C4-2B (cell line): ENCODE measurements around the gene IGFL3.

ENCODE experiments used
- ZFX ChIP-seq: fragments of 450-650 bp; IDR thresholded peaks from 2 replicates; pipeline ENCODE4 v1.6.1; 2017
- TF ChIP-seq, protein P1 (sequence below): fragments of 450-650 bp; conservative IDR thresholded peaks from 2 replicates; pipeline ENCODE4 v1.5.1; 2017; ENCODE audit warnings: mild to moderate bottlenecking

DNA sequence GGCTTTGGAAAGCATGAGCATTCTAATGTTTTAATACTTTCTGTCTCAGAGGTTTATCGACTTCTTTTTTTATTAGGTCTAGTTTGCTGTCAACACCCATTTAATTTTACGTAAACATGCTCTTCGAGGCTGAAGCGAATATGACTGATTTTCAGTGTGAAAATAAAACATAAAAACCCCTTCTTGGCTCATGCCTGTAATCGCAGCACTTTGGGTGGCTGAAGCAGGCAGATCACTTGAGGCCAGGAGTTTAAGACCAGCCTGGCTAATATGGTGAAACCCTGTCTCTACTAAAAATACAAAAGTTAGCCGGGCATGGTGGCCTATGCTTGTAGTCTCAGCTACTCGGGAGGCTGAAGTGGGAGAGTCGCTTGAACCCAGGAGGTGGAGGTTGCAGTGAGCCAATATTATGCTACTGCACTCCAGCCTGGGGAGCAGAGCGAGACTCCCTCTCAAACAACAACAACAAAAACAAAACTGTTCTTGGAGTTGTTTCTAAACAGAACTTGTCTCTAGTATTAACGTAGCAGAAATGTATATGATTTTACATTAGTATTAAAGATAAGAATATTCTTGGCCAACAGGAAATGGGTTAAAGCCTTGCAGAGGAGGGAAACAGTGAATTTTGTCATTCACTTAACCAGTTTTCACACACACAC lies 7.1 kb upstream of the IGFL3 start:
- TF ChIP-seq, protein P1, sequence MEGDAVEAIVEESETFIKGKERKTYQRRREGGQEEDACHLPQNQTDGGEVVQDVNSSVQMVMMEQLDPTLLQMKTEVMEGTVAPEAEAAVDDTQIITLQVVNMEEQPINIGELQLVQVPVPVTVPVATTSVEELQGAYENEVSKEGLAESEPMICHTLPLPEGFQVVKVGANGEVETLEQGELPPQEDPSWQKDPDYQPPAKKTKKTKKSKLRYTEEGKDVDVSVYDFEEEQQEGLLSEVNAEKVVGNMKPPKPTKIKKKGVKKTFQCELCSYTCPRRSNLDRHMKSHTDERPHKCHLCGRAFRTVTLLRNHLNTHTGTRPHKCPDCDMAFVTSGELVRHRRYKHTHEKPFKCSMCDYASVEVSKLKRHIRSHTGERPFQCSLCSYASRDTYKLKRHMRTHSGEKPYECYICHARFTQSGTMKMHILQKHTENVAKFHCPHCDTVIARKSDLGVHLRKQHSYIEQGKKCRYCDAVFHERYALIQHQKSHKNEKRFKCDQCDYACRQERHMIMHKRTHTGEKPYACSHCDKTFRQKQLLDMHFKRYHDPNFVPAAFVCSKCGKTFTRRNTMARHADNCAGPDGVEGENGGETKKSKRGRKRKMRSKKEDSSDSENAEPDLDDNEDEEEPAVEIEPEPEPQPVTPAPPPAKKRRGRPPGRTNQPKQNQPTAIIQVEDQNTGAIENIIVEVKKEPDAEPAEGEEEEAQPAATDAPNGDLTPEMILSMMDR, result no peak
- TF ChIP-seq ZFX, result no peak
